ENCODE data around the gene STX12. TPM values are rescaled to one million over a fixed set of nuclear protein-coding genes. Genes with fewer than 3 reads are reported as not detected.

The STX12 gene
- total and polyA plus RNA-seq, 2 donors from 2014 or later, result 27.9 to 49.0 TPM

- H3K27me3 ChIP-seq (ENCODE audit: control insufficient read depth, insufficient read depth, low read length), result no peaks in the 10 kb centered on the region
- no peak overlapping the region for H3K27ac ChIP-seq (ENCODE audit: low read depth in 2 of 2, low read length in 2 of 2)
- H3K9me3 ChIP-seq (ENCODE audit: control insufficient read depth in 2 of 3, insufficient read depth in 1 of 3, low read length in 3 of 3), result no peaks in the 10 kb centered on the region
- H3K36me3 ChIP-seq (ENCODE audit: control insufficient read depth in 2 of 3, insufficient read depth in 3 of 3, low read length in 3 of 3), result no peaks in the 10 kb centered on the region
- peaks cover 0 to 8% (median 0%) of the 10 kb centered on the region in 3 donors for H3K4me1 ChIP-seq (ENCODE audit: control insufficient read depth in 2 of 3, insufficient read depth in 2 of 3, low read depth in 1 of 3, low read length in 3 of 3)
- DNase-seq (peak in 3 of 5 donors; percentile 27 to 48 (median 28)), FAIRE-seq (no peak)
- no peak overlapping the region for H3K9ac ChIP-seq (ENCODE audit: low read length in 3 of 3)
- no peak for TF ChIP-seq CTCF (IDR thresholded peaks at IDR 0.05; ENCODE audit: borderline replicate concordance, extremely low read depth, insufficient read depth)
- intact Hi-C loops (cut with DNase I), result no loop called here
- H3K4me3 ChIP-seq (ENCODE audit: low read length in 3 of 3), result no peak overlapping the region
These were observed 91.4 kb downstream of the STX12 start for GRCh38 chr1:27864264-27864895.

- DNase-seq (peak in 1 of 5 donors; percentile 10), FAIRE-seq (no peak)
These were observed 92.8 kb downstream of the STX12 start for GRCh38 chr1:27865821-27866220.

GRCh38 chr1:27868556-27868931 lies 95.5 kb downstream of the STX12 start:
- Histone ChIP-seq H3K4me3 (ENCODE audit: low read length in 3 of 3) (no peak overlapping the region), H3K9ac (ENCODE audit: low read length in 3 of 3) (no peak overlapping the region), H3K36me3 (ENCODE audit: control insufficient read depth in 2 of 3, insufficient read depth in 3 of 3, low read length in 3 of 3) (no peaks in the 10 kb centered on the region), H3K27ac (ENCODE audit: low read depth in 2 of 2, low read length in 2 of 2) (no peak overlapping the region), H3K9me3 (ENCODE audit: control insufficient read depth in 2 of 3, insufficient read depth in 1 of 3, low read length in 3 of 3) (no peaks in the 10 kb centered on the region), H3K4me1 (ENCODE audit: control insufficient read depth in 2 of 3, insufficient read depth in 2 of 3, low read depth in 1 of 3, low read length in 3 of 3) (peaks cover 0 to 10% (median 0%) of the 10 kb centered on the region in 3 donors), H3K27me3 (ENCODE audit: control insufficient read depth, insufficient read depth, low read length) (no peaks in the 10 kb centered on the region)
- intact Hi-C loops (cut with DNase I), result no loop called here
- FAIRE-seq (no peak), DNase-seq (peak in 1 of 5 donors; percentile 54)
- TF ChIP-seq CTCF (IDR thresholded peaks at IDR 0.05; ENCODE audit: borderline replicate concordance, extremely low read depth, insufficient read depth), result no peak

More at GRCh38 chr1:27865821-27866220, 92.8 kb downstream of the STX12 start:
- no peaks in the 10 kb centered on the region for H3K9me3 ChIP-seq (ENCODE audit: control insufficient read depth in 2 of 3, insufficient read depth in 1 of 3, low read length in 3 of 3)
- H3K4me3 ChIP-seq (ENCODE audit: low read length in 3 of 3), result no peak overlapping the region
- H3K4me1 ChIP-seq (ENCODE audit: control insufficient read depth in 2 of 3, insufficient read depth in 2 of 3, low read depth in 1 of 3, low read length in 3 of 3), result peaks cover 0 to 8% (median 0%) of the 10 kb centered on the region in 3 donors
- H3K9ac ChIP-seq (ENCODE audit: low read length in 3 of 3), result no peak overlapping the region
- H3K36me3 ChIP-seq (ENCODE audit: control insufficient read depth in 2 of 3, insufficient read depth in 3 of 3, low read length in 3 of 3), result no peaks in the 10 kb centered on the region
- no peak for TF ChIP-seq CTCF (IDR thresholded peaks at IDR 0.05; ENCODE audit: borderline replicate concordance, extremely low read depth, insufficient read depth)
- no peak overlapping the region for H3K27ac ChIP-seq (ENCODE audit: low read depth in 2 of 2, low read length in 2 of 2)
- H3K27me3 ChIP-seq (ENCODE audit: control insufficient read depth, insufficient read depth, low read length), result no peaks in the 10 kb centered on the region
- intact Hi-C loops (cut with DNase I), result no loop called here
